ENCODE results near the gene FTH1.

FTH1 gene

DNA sequence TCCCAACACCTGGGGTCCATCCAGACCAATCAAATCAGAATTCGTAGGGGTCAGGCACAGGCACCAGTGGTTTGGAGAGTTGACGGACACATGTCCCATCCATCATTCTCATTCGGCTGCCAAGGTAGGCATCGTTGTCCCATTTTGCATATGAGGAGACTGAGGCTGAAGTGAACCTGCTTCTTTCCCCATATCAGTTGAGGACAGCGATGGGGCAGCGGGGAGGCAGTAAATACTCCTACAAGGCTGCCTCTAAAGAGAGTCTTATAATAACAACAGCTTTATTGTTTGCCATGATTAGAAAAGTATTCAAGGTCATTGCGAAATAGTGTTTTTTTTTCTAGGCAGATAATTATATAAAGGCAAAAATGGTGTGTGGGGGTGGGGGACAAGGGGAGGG, 18.9 kb downstream of the FTH1 start:
- H3K4me1 ChIP-seq (ENCODE audit: insufficient read depth, poor library complexity, severe bottlenecking), result peaks cover 3% of the 10 kb centered on the region
- no peaks in the 10 kb centered on the region for H3K27me3 ChIP-seq (ENCODE audit: insufficient read depth, poor library complexity, severe bottlenecking)
- ATAC-seq (ENCODE audit: low read depth) (no peak), DNase-seq (ENCODE audit: low spot score) (no peak)
- H3K9me3 ChIP-seq (ENCODE audit: severe bottlenecking), result no peaks in the 10 kb centered on the region
- no peak overlapping the region for H3K27ac ChIP-seq (ENCODE audit: poor library complexity, severe bottlenecking)
- no peak overlapping the region for H3K4me3 ChIP-seq (ENCODE audit: severe bottlenecking)
- TF ChIP-seq, protein P1, sequence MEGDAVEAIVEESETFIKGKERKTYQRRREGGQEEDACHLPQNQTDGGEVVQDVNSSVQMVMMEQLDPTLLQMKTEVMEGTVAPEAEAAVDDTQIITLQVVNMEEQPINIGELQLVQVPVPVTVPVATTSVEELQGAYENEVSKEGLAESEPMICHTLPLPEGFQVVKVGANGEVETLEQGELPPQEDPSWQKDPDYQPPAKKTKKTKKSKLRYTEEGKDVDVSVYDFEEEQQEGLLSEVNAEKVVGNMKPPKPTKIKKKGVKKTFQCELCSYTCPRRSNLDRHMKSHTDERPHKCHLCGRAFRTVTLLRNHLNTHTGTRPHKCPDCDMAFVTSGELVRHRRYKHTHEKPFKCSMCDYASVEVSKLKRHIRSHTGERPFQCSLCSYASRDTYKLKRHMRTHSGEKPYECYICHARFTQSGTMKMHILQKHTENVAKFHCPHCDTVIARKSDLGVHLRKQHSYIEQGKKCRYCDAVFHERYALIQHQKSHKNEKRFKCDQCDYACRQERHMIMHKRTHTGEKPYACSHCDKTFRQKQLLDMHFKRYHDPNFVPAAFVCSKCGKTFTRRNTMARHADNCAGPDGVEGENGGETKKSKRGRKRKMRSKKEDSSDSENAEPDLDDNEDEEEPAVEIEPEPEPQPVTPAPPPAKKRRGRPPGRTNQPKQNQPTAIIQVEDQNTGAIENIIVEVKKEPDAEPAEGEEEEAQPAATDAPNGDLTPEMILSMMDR (IDR thresholded peaks at IDR 0.05; ENCODE audit: poor library complexity, severe bottlenecking), result no peak
- no peaks in the 10 kb centered on the region for H3K36me3 ChIP-seq (ENCODE audit: low read depth)

DNA sequence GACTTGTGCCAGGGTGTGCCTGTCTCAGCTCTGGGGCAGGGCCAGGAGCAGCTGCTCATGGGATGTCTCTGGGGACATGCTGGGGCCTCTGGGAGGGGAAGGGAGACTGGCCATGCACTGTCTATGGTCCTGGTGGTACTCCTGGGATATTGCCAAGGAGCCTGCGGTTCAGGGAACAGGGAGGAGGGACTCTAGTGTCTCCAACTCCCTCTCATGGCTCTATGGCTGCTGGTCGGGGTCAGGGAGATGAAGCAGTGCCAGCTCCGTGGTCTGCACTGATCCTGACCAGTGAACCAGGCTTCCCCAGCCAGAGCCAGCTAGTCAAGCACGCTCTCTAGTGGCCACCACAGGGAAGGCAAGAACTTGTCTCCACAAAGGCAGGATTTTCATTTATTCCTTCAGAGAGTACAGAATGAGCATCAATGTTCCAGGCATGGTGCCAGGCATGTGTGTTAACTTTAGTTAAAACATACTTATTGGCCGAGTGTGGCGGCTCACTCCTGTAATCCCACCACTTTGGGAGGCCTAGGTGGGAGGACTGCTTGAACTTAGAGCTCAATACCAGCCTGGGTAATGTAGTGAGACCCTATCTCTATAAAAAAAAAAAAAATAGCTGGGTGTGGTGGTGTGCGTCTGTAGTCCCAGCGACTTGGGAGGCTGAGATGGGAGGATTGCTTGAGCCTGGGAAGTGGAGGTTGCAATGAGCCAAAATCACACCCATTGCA, 19.8 kb downstream of the FTH1 start:
- DNase-seq (ENCODE audit: low spot score) (no peak), ATAC-seq (ENCODE audit: low read depth) (peak; percentile 80)
- peaks cover 3% of the 10 kb centered on the region for H3K4me1 ChIP-seq (ENCODE audit: insufficient read depth, poor library complexity, severe bottlenecking)
- no peaks in the 10 kb centered on the region for H3K36me3 ChIP-seq (ENCODE audit: low read depth)
- no peak overlapping the region for H3K27ac ChIP-seq (ENCODE audit: poor library complexity, severe bottlenecking)
- no peaks in the 10 kb centered on the region for H3K27me3 ChIP-seq (ENCODE audit: insufficient read depth, poor library complexity, severe bottlenecking)
- H3K4me3 ChIP-seq (ENCODE audit: severe bottlenecking), result no peak overlapping the region
- H3K9me3 ChIP-seq (ENCODE audit: severe bottlenecking), result no peaks in the 10 kb centered on the region
- TF ChIP-seq, protein P1 (IDR thresholded peaks at IDR 0.05; ENCODE audit: poor library complexity, severe bottlenecking), result peak; percentile 93

DNA sequence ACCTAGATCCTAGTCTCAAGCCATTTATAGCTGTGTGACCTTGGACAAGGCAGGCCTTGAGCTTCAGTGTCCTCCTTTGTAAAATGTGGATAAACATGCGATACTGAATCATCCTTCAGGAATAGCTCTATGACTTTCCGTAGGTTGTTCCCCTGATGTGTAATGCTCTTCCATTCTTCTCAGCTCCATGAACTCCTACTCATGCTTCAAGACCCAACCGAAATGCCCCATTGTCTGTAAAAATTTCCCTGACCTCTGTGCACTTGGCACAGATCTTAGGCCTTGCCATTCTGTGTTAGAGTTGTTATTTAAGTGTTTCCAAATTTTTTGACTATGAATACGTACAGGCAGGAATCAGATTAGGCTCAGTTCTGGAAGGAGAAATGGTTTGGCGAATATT, 20.5 kb downstream of the FTH1 start:
- Histone ChIP-seq H3K9me3 (ENCODE audit: severe bottlenecking) (no peaks in the 10 kb centered on the region), H3K27me3 (ENCODE audit: insufficient read depth, poor library complexity, severe bottlenecking) (no peaks in the 10 kb centered on the region), H3K27ac (ENCODE audit: poor library complexity, severe bottlenecking) (no peak overlapping the region), H3K4me1 (ENCODE audit: insufficient read depth, poor library complexity, severe bottlenecking) (peaks cover 3% of the 10 kb centered on the region), H3K36me3 (ENCODE audit: low read depth) (no peaks in the 10 kb centered on the region), H3K4me3 (ENCODE audit: severe bottlenecking) (no peak overlapping the region)
- ATAC-seq (ENCODE audit: low read depth), result no peak
- TF ChIP-seq, protein P1 (IDR thresholded peaks at IDR 0.05; ENCODE audit: poor library complexity, severe bottlenecking), result no peak
- DNase-seq (ENCODE audit: low spot score), result no peak

DNA sequence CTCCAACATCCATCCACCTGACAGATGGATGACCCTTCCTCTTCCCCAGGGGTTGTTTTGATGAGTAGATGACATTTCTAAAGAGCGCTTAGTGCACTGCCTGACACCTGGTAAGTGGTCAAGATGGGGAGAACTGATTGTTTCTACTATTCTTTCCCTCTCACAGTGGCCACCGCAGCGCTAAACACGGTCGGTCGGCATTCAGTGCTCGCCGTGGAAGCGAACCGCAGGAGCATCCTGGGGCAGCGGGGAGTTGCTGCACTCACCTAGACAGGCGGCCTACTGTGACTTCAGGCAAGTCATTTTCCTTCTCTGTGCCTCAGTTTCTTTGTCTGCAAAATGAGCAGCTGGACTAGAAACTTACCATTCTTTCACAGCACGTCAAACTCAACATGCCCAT, 22.2 kb downstream of the FTH1 start:
- H3K27me3 ChIP-seq (ENCODE audit: insufficient read depth, poor library complexity, severe bottlenecking), result no peaks in the 10 kb centered on the region
- TF ChIP-seq, protein P1 (IDR thresholded peaks at IDR 0.05; ENCODE audit: poor library complexity, severe bottlenecking), result no peak
- H3K36me3 ChIP-seq (ENCODE audit: low read depth), result no peaks in the 10 kb centered on the region
- H3K27ac ChIP-seq (ENCODE audit: poor library complexity, severe bottlenecking), result no peak overlapping the region
- no peak for ATAC-seq (ENCODE audit: low read depth)
- H3K9me3 ChIP-seq (ENCODE audit: severe bottlenecking), result no peaks in the 10 kb centered on the region
- H3K4me3 ChIP-seq (ENCODE audit: severe bottlenecking), result no peak overlapping the region
- H3K4me1 ChIP-seq (ENCODE audit: insufficient read depth, poor library complexity, severe bottlenecking), result peaks cover 3% of the 10 kb centered on the region
- no peak for DNase-seq (ENCODE audit: low spot score)

DNA sequence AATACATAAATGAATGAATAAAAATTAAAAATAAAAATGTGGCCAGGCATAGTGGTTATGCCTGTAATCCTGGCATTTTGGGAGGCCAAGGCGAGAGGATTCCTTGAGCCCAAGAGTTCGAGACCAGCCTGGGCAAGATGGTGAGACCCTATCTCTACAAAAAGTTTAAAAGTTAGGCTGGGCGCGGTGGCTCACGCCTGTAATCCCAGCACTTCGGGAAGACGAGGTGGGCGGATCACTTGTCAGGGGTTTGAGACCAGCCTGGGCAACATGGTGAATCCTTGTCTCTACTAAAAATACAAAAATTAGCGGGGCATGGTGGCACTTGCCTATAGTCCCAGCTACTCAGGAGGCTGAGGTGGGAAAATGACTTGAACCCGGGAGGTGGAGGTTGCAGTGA, 27.0 kb downstream of the FTH1 start:
- TF ChIP-seq, protein P1 (IDR thresholded peaks at IDR 0.05; ENCODE audit: poor library complexity, severe bottlenecking), result no peak
- H3K27me3 ChIP-seq (ENCODE audit: insufficient read depth, poor library complexity, severe bottlenecking), result no peaks in the 10 kb centered on the region
- H3K9me3 ChIP-seq (ENCODE audit: severe bottlenecking), result peaks cover 2% of the 10 kb centered on the region
- no peak for DNase-seq (ENCODE audit: low spot score)
- ATAC-seq (ENCODE audit: low read depth), result no peak
- no peak overlapping the region for H3K27ac ChIP-seq (ENCODE audit: poor library complexity, severe bottlenecking)
- no peak overlapping the region for H3K4me3 ChIP-seq (ENCODE audit: severe bottlenecking)
- no peaks in the 10 kb centered on the region for H3K4me1 ChIP-seq (ENCODE audit: insufficient read depth, poor library complexity, severe bottlenecking)
- H3K36me3 ChIP-seq (ENCODE audit: low read depth), result no peaks in the 10 kb centered on the region
